ENCODE measurements around the gene DLG2. TPM values are rescaled to one million over a fixed set of nuclear protein-coding genes. Genes with fewer than 3 reads are reported as not detected.

Gene DLG2
- total RNA-seq, 2 experiments from 2014 or later = 6.9 to 8.2 TPM

GRCh38 chr11:84544566-84544965 lies 1082.6 kb downstream of the DLG2 start:
- Histone ChIP-seq H3K9me3 (ENCODE audit: low read length) (no peaks in the 10 kb centered on the region), H4K20me1 (ENCODE audit: insufficient read depth, low read length) (no peaks in the 10 kb centered on the region), H3K4me2 (ENCODE audit: low read length) (no peak overlapping the region), H3K36me3 (ENCODE audit: insufficient read depth, low read length) (no peaks in the 10 kb centered on the region; the same call in 1 of the 2 replicates), H3K27ac (ENCODE audit: low read depth, low read length, poor library complexity, severe bottlenecking) (no peak overlapping the region), H3K79me2 (ENCODE audit: insufficient read depth, low read depth, low read length) (no peaks in the 10 kb centered on the region), H3K4me3 (ENCODE audit: low read depth, low read length, poor library complexity, severe bottlenecking) (no peak overlapping the region), H2AFZ (ENCODE audit: low read length) (peak overlapping the region; percentile 76; the same call in 1 of the 2 replicates), H3K9me2 (ENCODE audit: insufficient read depth, low read length) (no peaks in the 10 kb centered on the region), H3K4me1 (ENCODE audit: insufficient read depth, low read length, poor library complexity, severe bottlenecking) (peaks cover 37% of the 10 kb centered on the region)
- intact Hi-C loops (cut with micrococcal nuclease; ENCODE audit: unreplicated experiment) = loop anchor here (5.0 kb wide), 1 partner anchor 162 kb away; no protein-coding TSS in a partner anchor
- CTCF ChIA-PET (ENCODE audit: unreplicated experiment) = no interaction called here
- POLR2A ChIA-PET = interaction anchor here (0.6 to 1.0 kb wide), 3 partner anchors 20 to 533 kb away, joined by 4 to 5 read pairs (median 5); no protein-coding TSS in a partner anchor
- no TSS peak for BruUV-seq (replicated peaks)
- no peak for TF ChIP-seq CTCF (conservative IDR thresholded peaks at IDR 0.05; ENCODE audit: low read length)
- TF ChIP-seq EZH2phosphoT487 (IDR thresholded peaks at IDR 0.05; ENCODE audit: borderline replicate concordance, low read depth, low read length) = no peak
- DNase-seq (ENCODE audit: low spot score) = no peak

- TF ChIP-seq EZH2phosphoT487 (IDR thresholded peaks at IDR 0.05; ENCODE audit: borderline replicate concordance, low read depth, low read length) (no peak), CTCF (conservative IDR thresholded peaks at IDR 0.05; ENCODE audit: low read length) (peak; percentile 67)
- intact Hi-C loops (cut with micrococcal nuclease; ENCODE audit: unreplicated experiment) = loop anchor here (5.0 kb wide), 1 partner anchor 161 kb away; no protein-coding TSS in a partner anchor
- Histone ChIP-seq H2AFZ (ENCODE audit: low read length) (peak overlapping the region; percentile 76), H3K36me3 (ENCODE audit: insufficient read depth, low read length) (no peaks in the 10 kb centered on the region; the same call in 1 of the 2 replicates), H3K9me2 (ENCODE audit: insufficient read depth, low read length) (no peaks in the 10 kb centered on the region), H4K20me1 (ENCODE audit: insufficient read depth, low read length) (no peaks in the 10 kb centered on the region), H3K27ac (ENCODE audit: low read depth, low read length, poor library complexity, severe bottlenecking) (no peak overlapping the region), H3K79me2 (ENCODE audit: insufficient read depth, low read depth, low read length) (no peaks in the 10 kb centered on the region), H3K9me3 (ENCODE audit: low read length) (no peaks in the 10 kb centered on the region), H3K4me1 (ENCODE audit: insufficient read depth, low read length, poor library complexity, severe bottlenecking) (peaks cover 29% of the 10 kb centered on the region), H3K4me2 (ENCODE audit: low read length) (peak overlapping the region; percentile 30; the same call in 1 of the 2 replicates), H3K4me3 (ENCODE audit: low read depth, low read length, poor library complexity, severe bottlenecking) (no peak overlapping the region)
- DNase-seq (ENCODE audit: low spot score) = peak; percentile 45
- BruUV-seq (replicated peaks) = no TSS peak
- POLR2A ChIA-PET = interaction anchor here (0.6 to 1.0 kb wide), 2 partner anchors 160 to 510 kb away, joined by 3 to 4 read pairs; no protein-coding TSS in a partner anchor
- CTCF ChIA-PET (ENCODE audit: unreplicated experiment) = no interaction called here
These were observed 1083.6 kb downstream of the DLG2 start for GRCh38 chr11:84543367-84544159.
